Liver (tissue), 5 donors: Measurements from ENCODE around the gene GPALPP1. TPM values are rescaled to one million over a fixed set of nuclear protein-coding genes. Genes with fewer than 3 reads are reported as not detected.

Experiments used
- polyA plus RNA-seq, 2 donors: library from polyadenylated mRNA; stranded (reverse) in 1 of 2; unstranded in 1 of 2; fragments of 200-250 nt in 1 of 2; fragments of >200 nt in 1 of 2; fragmentation: Nextera tagmentation in 1 of 2; extraction: Ambion mirVana in 1 of 2; gene quantifications; one replicate each; pipeline versions ENCODE4 v1.2.1 to v1.2.3, GENCODE V29; 2013 to 2015
- small RNA-seq: library from RNA; depleted of rRNA; stranded (forward); fragments of <200 nt; gene quantifications from one replicate; pipeline ENCODE3, GENCODE V24; 2014
- total RNA-seq, 2 donors: library from RNA; depleted of rRNA; stranded (reverse); fragments of >200 nt; gene quantifications; one replicate each; pipeline ENCODE4 v1.2.3, GENCODE V29; 2014
- donor health status: healthy.
- donor health status: healthy.
- donor health status: healthy.

GPALPP1 gene
- total and polyA plus RNA-seq, 4 donors, result 4.7 to 15.7 (median 10.0) TPM

Small RNA genes lying within 50 kb of the gene (small RNA-seq; reads per million reads assigned to genes)
- gene RN7SL49P, result not detected

Other genes starting within 250 kb of the GPALPP1 start
- 1 to 10 TPM in 1 of 2 donors, under 1 TPM in 1; 0.92 to 1.9 TPM for gene NUFIP1, start 67 bp upstream of the GPALPP1 start, total RNA-seq
- 1 to 10 TPM; 1.5 to 2.0 TPM for gene NUFIP1, start 67 bp upstream of the GPALPP1 start, polyA plus RNA-seq
- 1 to 10 TPM; 7.0 to 7.6 TPM for gene GTF2F2, start 131.0 kb downstream of the GPALPP1 start, total RNA-seq
- 1 to 10 TPM; 6.0 to 8.5 TPM for gene GTF2F2, start 131.0 kb downstream of the GPALPP1 start, polyA plus RNA-seq
- not detected for gene KCTD4, start 211.5 kb downstream of the GPALPP1 start, total RNA-seq
- gene KCTD4, start 211.5 kb downstream of the GPALPP1 start, polyA plus RNA-seq, result under 1 TPM in 1 of 2 donors, not detected in 1; 0.19 TPM